SU-DHL-6 (cell line): ENCODE measurements around the gene INPP4B.

Experiments used
- H2AFZ ChIP-seq: fragments of 200-600 bp; sonication (generic); 2 replicates; pipeline ENCODE4 v1.6.1; 2014; ENCODE audit warnings: low read depth, mild to moderate bottlenecking, moderate library complexity, mixed read lengths, antibody characterized with exemption, low read length; ENCODE audit not compliant: severe bottlenecking
- H3F3A ChIP-seq: fragments of 200-600 bp; shearing (Covaris generic); 2 replicates; pipeline ENCODE4 v1.6.0; 2016; ENCODE audit warnings: antibody characterized with exemption, mild to moderate bottlenecking; ENCODE audit not compliant: insufficient read depth
- H3K27ac ChIP-seq: fragments of 200-600 bp; sonication (generic); 2 replicates; pipeline ENCODE4 v1.5.1; 2016; ENCODE audit warnings: low read depth, mild to moderate bottlenecking, low read length, moderate library complexity, mixed read lengths
- H3K27me3 ChIP-seq: fragments of 200-600 bp; sonication (generic), shearing (Covaris generic); 2 replicates; pipeline ENCODE4 v1.6.0; 2014; ENCODE audit warnings: mild to moderate bottlenecking, low read length
- H3K36me3 ChIP-seq: fragments of 200-600 bp; sonication (generic); 2 replicates; pipeline ENCODE4 v1.6.1; 2014; ENCODE audit warnings: mild to moderate bottlenecking, low read length, mixed read lengths
- H3K4me2 ChIP-seq: fragments of 300-600, 200-600 bp; shearing (Covaris generic), sonication (generic); 2 replicates; pipeline ENCODE4 v1.6.0; 2014; ENCODE audit warnings: low read length, low read depth, mild to moderate bottlenecking; ENCODE audit not compliant: poor library complexity, severe bottlenecking
- H3K4me3 ChIP-seq: fragments of 200-600 bp; sonication (generic); 2 replicates; pipeline ENCODE4 v1.5.1; 2014; ENCODE audit warnings: antibody characterized with exemption, low read length, mild to moderate bottlenecking, mixed read lengths; ENCODE audit not compliant: insufficient read depth, poor library complexity, severe bottlenecking
- H3K79me2 ChIP-seq: fragments of 200-600 bp; sonication (generic); 2 replicates; pipeline ENCODE4 v1.6.1; 2014; ENCODE audit warnings: mild to moderate bottlenecking, low read length, moderate library complexity; ENCODE audit not compliant: insufficient read depth
- H3K9ac ChIP-seq: fragments of 200-600 bp; sonication (generic); 2 replicates; pipeline ENCODE4 v1.7.0; 2014; ENCODE audit warnings: mild to moderate bottlenecking, low read length
- H3K9me2 ChIP-seq: fragments of 200-600 bp; sonication (generic); replicated peaks from 2 replicates; pipeline ENCODE4 v1.6.1; 2014; ENCODE audit warnings: low read length; ENCODE audit not compliant: insufficient read depth
- H3K9me3 ChIP-seq: fragments of 200-600 bp; sonication (generic); 2 replicates; pipeline ENCODE4 v1.6.1; 2014; ENCODE audit warnings: low read length, mixed read lengths; ENCODE audit not compliant: insufficient read depth
- H4K20me1 ChIP-seq: fragments of 200-600 bp; sonication (generic); 2 replicates; pipeline ENCODE4 v1.6.1; 2014; ENCODE audit warnings: low read depth, mild to moderate bottlenecking, antibody characterized with exemption, low read length, moderate library complexity, mixed read lengths
- CTCF ChIP-seq: fragments of 200-600 bp; sonication (generic); IDR thresholded peaks from one replicate; pipeline ENCODE4 v1.5.1; 2017; ENCODE audit warnings: antibody characterized with exemption, mild to moderate bottlenecking, low read length, moderate library complexity; ENCODE audit not compliant: insufficient read depth, poor library complexity, severe bottlenecking
- EZH2phosphoT487 ChIP-seq: fragments of 200-600 bp; sonication (generic), shearing (Covaris generic); conservative IDR thresholded peaks from 2 replicates; pipeline ENCODE4 v1.6.1; 2018; ENCODE audit warnings: mild to moderate bottlenecking, antibody characterized with exemption, low read length, moderate library complexity, mixed read lengths

INPP4B gene

GRCh38 chr4:142044271-142044670 is 801.8 kb downstream of the INPP4B start:
- Histone ChIP-seq H3K79me2 (no peaks in the 10 kb centered on the region), H3K9ac (no peak overlapping the region), H3K9me2 (no peaks in the 10 kb centered on the region), H3K9me3 (no peaks in the 10 kb centered on the region), H3K27ac (no peak overlapping the region), H3K36me3 (no peaks in the 10 kb centered on the region), H3F3A (no peaks in the 10 kb centered on the region), H3K4me2 (no peak overlapping the region), H3K4me3 (no peak overlapping the region), H2AFZ (no peak overlapping the region), H4K20me1 (no peaks in the 10 kb centered on the region), H3K27me3 (no peaks in the 10 kb centered on the region)
- TF ChIP-seq EZH2phosphoT487: no peak
- TF ChIP-seq CTCF: no peak

- H3K27ac ChIP-seq: no peak overlapping the region
- no peaks in the 10 kb centered on the region for H3K79me2 ChIP-seq
- H3K4me3 ChIP-seq: no peak overlapping the region
- H3K27me3 ChIP-seq: no peaks in the 10 kb centered on the region
- no peaks in the 10 kb centered on the region for H3K9me3 ChIP-seq
- H2AFZ ChIP-seq: no peak overlapping the region
- H3K9ac ChIP-seq: no peak overlapping the region
- TF ChIP-seq CTCF (no peak), EZH2phosphoT487 (no peak)
- no peaks in the 10 kb centered on the region for H4K20me1 ChIP-seq
- H3K36me3 ChIP-seq: no peaks in the 10 kb centered on the region
- H3F3A ChIP-seq: no peaks in the 10 kb centered on the region
- no peaks in the 10 kb centered on the region for H3K9me2 ChIP-seq
- H3K4me2 ChIP-seq: no peak overlapping the region
Observed at GRCh38 chr4:142043509-142043908, 802.6 kb downstream of the INPP4B start.

GRCh38 chr4:142041788-142042187 is 804.3 kb downstream of the INPP4B start:
- TF ChIP-seq EZH2phosphoT487 (no peak), CTCF (no peak)
- H3F3A ChIP-seq: no peaks in the 10 kb centered on the region
- H3K9ac ChIP-seq: no peak overlapping the region
- no peaks in the 10 kb centered on the region for H3K9me3 ChIP-seq
- no peak overlapping the region for H2AFZ ChIP-seq
- H3K4me2 ChIP-seq: no peak overlapping the region
- H3K27me3 ChIP-seq: no peaks in the 10 kb centered on the region
- no peak overlapping the region for H3K27ac ChIP-seq
- H3K79me2 ChIP-seq: no peaks in the 10 kb centered on the region
- H3K9me2 ChIP-seq: no peaks in the 10 kb centered on the region
- H4K20me1 ChIP-seq: no peaks in the 10 kb centered on the region
- H3K4me3 ChIP-seq: no peak overlapping the region
- no peaks in the 10 kb centered on the region for H3K36me3 ChIP-seq

GRCh38 chr4:142040043-142040442 is 806.1 kb downstream of the INPP4B start:
- Histone ChIP-seq H2AFZ (no peak overlapping the region), H3F3A (no peaks in the 10 kb centered on the region), H3K79me2 (no peaks in the 10 kb centered on the region), H3K9ac (no peak overlapping the region), H3K36me3 (no peaks in the 10 kb centered on the region), H3K27ac (no peak overlapping the region), H3K4me3 (no peak overlapping the region), H3K9me3 (no peaks in the 10 kb centered on the region), H3K27me3 (no peaks in the 10 kb centered on the region), H3K4me2 (no peak overlapping the region), H4K20me1 (no peaks in the 10 kb centered on the region), H3K9me2 (no peaks in the 10 kb centered on the region)
- TF ChIP-seq EZH2phosphoT487 (no peak), CTCF (no peak)
